Mesenchymal stem cell (in vitro differentiated cells and primary cell): ENCODE measurements around the gene MACROD2.

Experiments used
- DNase-seq: peaks from one replicate; pipeline ENCODE4 v3.0.0-alpha.2; 2013
- H2AFZ ChIP-seq: one replicate; pipeline ENCODE4 v1.6.1; 2013; ENCODE audit warnings: low read depth, mild to moderate bottlenecking, control low read depth, inconsistent platforms, low read length, moderate library complexity
- H2AK5ac ChIP-seq: 2 replicates; pipeline ENCODE4 v1.6.1; 2013; ENCODE audit warnings: low read length, moderate library complexity, mild to moderate bottlenecking, inconsistent platforms; ENCODE audit not compliant: severe bottlenecking
- H2BK120ac ChIP-seq: one replicate; pipeline ENCODE4 v1.6.1; 2013; ENCODE audit warnings: low read depth, mild to moderate bottlenecking, inconsistent platforms, low read length, moderate library complexity
- H2BK12ac ChIP-seq, 2 experiments: one replicate each; pipeline ENCODE4 v1.6.1; 2013; ENCODE audit warnings: inconsistent platforms in 2 of 2, low read length in 2 of 2, mild to moderate bottlenecking in 2 of 2, moderate library complexity in 2 of 2, control low read depth in 1 of 2
- H2BK15ac ChIP-seq: one replicate; pipeline ENCODE4 v1.6.1; 2013; ENCODE audit warnings: mild to moderate bottlenecking, low read depth, inconsistent platforms; ENCODE audit not compliant: poor library complexity, severe bottlenecking
- H2BK5ac ChIP-seq: 2 replicates; pipeline ENCODE4 v1.6.1; 2013; ENCODE audit warnings: low read depth, mild to moderate bottlenecking, low read length, control low read depth, inconsistent platforms; ENCODE audit not compliant: poor library complexity, severe bottlenecking
- H3K14ac ChIP-seq, 2 experiments: one replicate each; pipeline ENCODE4 v1.6.1; 2013; ENCODE audit warnings: inconsistent platforms in 2 of 2, low read length in 2 of 2, control low read depth in 1 of 2, mild to moderate bottlenecking in 1 of 2, moderate library complexity in 1 of 2
- H3K18ac ChIP-seq, 2 experiments: one replicate each; pipeline ENCODE4 v1.6.1; 2013; ENCODE audit warnings: inconsistent platforms in 2 of 2, low read length in 2 of 2, control low read depth in 1 of 2, low read depth in 1 of 2, mild to moderate bottlenecking in 1 of 2
- H3K23ac ChIP-seq, 2 experiments: one replicate each; pipeline ENCODE4 v1.6.1; 2013; ENCODE audit warnings: inconsistent platforms in 2 of 2, low read length in 2 of 2, mild to moderate bottlenecking in 2 of 2, moderate library complexity in 2 of 2, control low read depth in 1 of 2
- H3K27ac ChIP-seq: 2 replicates; pipeline ENCODE4 v1.5.1; 2013; ENCODE audit warnings: mild to moderate bottlenecking, moderate library complexity, low read length, control low read depth, inconsistent platforms; ENCODE audit not compliant: poor library complexity, severe bottlenecking
- H3K27me3 ChIP-seq, 2 experiments: 2 replicates each; pipeline versions ENCODE4 v1.6.1 to v1.7.0; 2013; ENCODE audit warnings: low read length in 2 of 2, mild to moderate bottlenecking in 2 of 2, moderate library complexity in 2 of 2, control low read depth in 1 of 2, inconsistent platforms in 1 of 2; ENCODE audit not compliant: control insufficient read depth in 1 of 2, insufficient read depth in 1 of 2
- H3K36me3 ChIP-seq, 2 experiments: 2 replicates each; pipeline versions ENCODE4 v1.6.1 to v1.7.0; 2013; ENCODE audit warnings: low read length in 2 of 2, control low read depth in 1 of 2, inconsistent platforms in 1 of 2, low read depth in 1 of 2, mild to moderate bottlenecking in 1 of 2; ENCODE audit not compliant: insufficient read depth in 2 of 2, control insufficient read depth in 1 of 2
- H3K4ac ChIP-seq, 2 experiments: one replicate each; pipeline ENCODE4 v1.6.1; 2013; ENCODE audit warnings: inconsistent platforms in 2 of 2, low read length in 2 of 2, mild to moderate bottlenecking in 2 of 2, moderate library complexity in 2 of 2, control low read depth in 1 of 2, low read depth in 1 of 2
- H3K4me1 ChIP-seq: 2 replicates; pipeline ENCODE4 v1.6.1; 2013; ENCODE audit warnings: low read depth, low read length, control low read depth; ENCODE audit not compliant: control insufficient read depth, insufficient read depth
- H3K4me2 ChIP-seq: 2 replicates; pipeline ENCODE4 v1.6.1; 2013; ENCODE audit warnings: low read length, mild to moderate bottlenecking, inconsistent platforms; ENCODE audit not compliant: poor library complexity, severe bottlenecking
- H3K4me3 ChIP-seq, 2 experiments: 2 replicates each; pipeline versions ENCODE4 v1.5.1 to v1.7.0; 2013; ENCODE audit warnings: low read length in 2 of 2, mild to moderate bottlenecking in 2 of 2, control low read depth in 1 of 2, low read depth in 1 of 2; ENCODE audit not compliant: insufficient read depth in 1 of 2
- H3K79me1 ChIP-seq: replicated peaks from 2 replicates; pipeline ENCODE4 v1.6.1; 2013; ENCODE audit warnings: mild to moderate bottlenecking, control low read depth, low read length, inconsistent platforms; ENCODE audit not compliant: poor library complexity, severe bottlenecking
- H3K9ac ChIP-seq: 2 replicates; pipeline ENCODE4 v1.7.0; 2013; ENCODE audit warnings: mild to moderate bottlenecking, low read length, moderate library complexity
- H3K9me3 ChIP-seq: 2 replicates; pipeline ENCODE4 v1.7.0; 2013; ENCODE audit warnings: mild to moderate bottlenecking, low read length; ENCODE audit not compliant: control insufficient read depth
- H4K8ac ChIP-seq: one replicate; pipeline ENCODE4 v1.6.1; 2013; ENCODE audit warnings: inconsistent platforms, mild to moderate bottlenecking, low read length, moderate library complexity
- H4K91ac ChIP-seq: one replicate; pipeline ENCODE4 v1.6.1; 2013; ENCODE audit warnings: mild to moderate bottlenecking, low read length, inconsistent platforms
- WGBS: methylation state at CpG from one replicate; pipeline ENCODE4 v1.1.7; 2013; ENCODE audit warnings: mixed read lengths; 5-methylcytosine and 5-hydroxymethylcytosine counted together

Gene MACROD2

GRCh38 chr20:15205719-15206118 is 1210.4 kb downstream of the MACROD2 start:
- Histone ChIP-seq H3K27ac (no peak overlapping the region), H2BK12ac (no peak overlapping the region)

GRCh38 chr20:15209537-15209936 is 1214.2 kb downstream of the MACROD2 start:
- no peak overlapping the region for H3K4ac ChIP-seq
- H3K14ac ChIP-seq = no peak overlapping the region
- DNase-seq = no peak
- H2BK15ac ChIP-seq = no peak overlapping the region
- no peak overlapping the region for H2BK5ac ChIP-seq
- H3K4me2 ChIP-seq = no peak overlapping the region
- H3K4me1 ChIP-seq = no peaks in the 10 kb centered on the region
- no peak overlapping the region for H3K9ac ChIP-seq
- no peaks in the 10 kb centered on the region for H3K36me3 ChIP-seq
- no peak overlapping the region for H2AK5ac ChIP-seq
- no peak overlapping the region for H3K4me3 ChIP-seq
- 81% methylated on average over 1 of the region's 1 CpG for WGBS
- peaks cover 8% of the 10 kb centered on the region for H3K9me3 ChIP-seq
- H3K23ac ChIP-seq = no peak overlapping the region
- H4K8ac ChIP-seq = no peak overlapping the region
- no peak overlapping the region for H2BK120ac ChIP-seq
- no peaks in the 10 kb centered on the region for H3K79me1 ChIP-seq
- no peaks in the 10 kb centered on the region for H3K27me3 ChIP-seq
- no peak overlapping the region for H2BK12ac ChIP-seq
- no peak overlapping the region for H4K91ac ChIP-seq
- H3K18ac ChIP-seq = no peak overlapping the region
- H2AFZ ChIP-seq = no peak overlapping the region
- no peak overlapping the region for H3K27ac ChIP-seq

More at GRCh38 chr20:15205719-15206118, 1210.4 kb downstream of the MACROD2 start:
- Histone ChIP-seq H2BK120ac (no peak overlapping the region), H2AK5ac (no peak overlapping the region), H3K23ac (no peak overlapping the region), H3K4me1 (no peaks in the 10 kb centered on the region), H4K91ac (no peak overlapping the region), H3K18ac (no peak overlapping the region), H3K14ac (no peak overlapping the region), H4K8ac (no peak overlapping the region), H3K4me2 (no peak overlapping the region), H2BK15ac (no peak overlapping the region), H3K36me3 (no peaks in the 10 kb centered on the region), H3K27me3 (no peaks in the 10 kb centered on the region), H3K79me1 (no peaks in the 10 kb centered on the region), H3K9ac (no peak overlapping the region), H3K9me3 (peaks cover 6% of the 10 kb centered on the region), H2AFZ (no peak overlapping the region), H2BK5ac (no peak overlapping the region), H3K4me3 (no peak overlapping the region), H3K4ac (no peak overlapping the region)
- DNase-seq = no peak

GRCh38 chr20:15214051-15214450 is 1218.7 kb downstream of the MACROD2 start:
- Histone ChIP-seq H3K9ac (no peak overlapping the region), H2AK5ac (no peak overlapping the region), H3K9me3 (peaks cover 8% of the 10 kb centered on the region), H2BK120ac (no peak overlapping the region), H2BK15ac (no peak overlapping the region), H4K8ac (no peak overlapping the region), H3K23ac (no peak overlapping the region), H3K4me2 (no peak overlapping the region), H4K91ac (no peak overlapping the region), H3K27me3 (no peaks in the 10 kb centered on the region), H2BK5ac (no peak overlapping the region), H2AFZ (no peak overlapping the region), H3K36me3 (no peaks in the 10 kb centered on the region), H3K4ac (no peak overlapping the region), H3K4me3 (no peak overlapping the region), H3K79me1 (no peaks in the 10 kb centered on the region), H2BK12ac (no peak overlapping the region), H3K18ac (no peak overlapping the region), H3K27ac (no peak overlapping the region), H3K14ac (no peak overlapping the region), H3K4me1 (no peaks in the 10 kb centered on the region)
- DNase-seq = no peak
- 100% methylated on average over 1 of the region's 1 CpG for WGBS

GRCh38 chr20:15220009-15220656 is 1224.8 kb downstream of the MACROD2 start:
- H3K27ac ChIP-seq = no peak overlapping the region
- no peaks in the 10 kb centered on the region for H3K36me3 ChIP-seq
- no peak overlapping the region for H2AK5ac ChIP-seq
- no peaks in the 10 kb centered on the region for H3K27me3 ChIP-seq
- no peak overlapping the region for H3K9ac ChIP-seq
- no peak overlapping the region for H3K4me2 ChIP-seq
- no peak overlapping the region for H4K8ac ChIP-seq
- peak; percentile 13 for DNase-seq
- H3K79me1 ChIP-seq = no peaks in the 10 kb centered on the region
- no peak overlapping the region for H3K14ac ChIP-seq
- 69% methylated on average over 6 of the region's 6 CpGs for WGBS
- H2AFZ ChIP-seq = no peak overlapping the region
- H3K23ac ChIP-seq = no peak overlapping the region
- no peak overlapping the region for H2BK120ac ChIP-seq
- no peak overlapping the region for H2BK12ac ChIP-seq
- no peak overlapping the region for H3K4me3 ChIP-seq
- no peak overlapping the region for H4K91ac ChIP-seq
- no peak overlapping the region for H2BK15ac ChIP-seq
- peaks cover 2% of the 10 kb centered on the region for H3K4me1 ChIP-seq
- no peak overlapping the region for H3K18ac ChIP-seq
- H3K4ac ChIP-seq = no peak overlapping the region
- H2BK5ac ChIP-seq = no peak overlapping the region
- no peaks in the 10 kb centered on the region for H3K9me3 ChIP-seq
